H1 (cell line): ENCODE data around the gene BBLN. TPM values are rescaled to one million over a fixed set of nuclear protein-coding genes. Genes with fewer than 3 reads are reported as not detected.

Experiments
- ATF2 ChIP-seq: IDR thresholded peaks from 2 replicates; pipeline ENCODE4 v1.6.1; 2012; ENCODE audit warnings: low read length, inconsistent platforms
- BRCA1 ChIP-seq: IDR thresholded peaks from 2 replicates; pipeline ENCODE4 v1.6.1; 2012; ENCODE audit warnings: low read depth, low read length, improper control_type of control experiment
- CHD2 ChIP-seq: IDR thresholded peaks from 2 replicates; pipeline ENCODE4 v1.6.1; 2012; ENCODE audit warnings: low read length, improper control_type of control experiment
- EP300 ChIP-seq, 2 experiments: IDR thresholded peaks; 1 replicate in 1 of 2; 2 replicates in 1 of 2; pipeline ENCODE4 v1.6.1; 2011 to 2012; ENCODE audit warnings: low read depth in 2 of 2, low read length in 2 of 2, mild to moderate bottlenecking in 2 of 2, borderline replicate concordance in 1 of 2, inconsistent platforms in 1 of 2, moderate library complexity in 1 of 2
- HDAC6 ChIP-seq: IDR thresholded peaks from one replicate; pipeline ENCODE4 v1.7.1; 2012; ENCODE audit warnings: low read depth, mild to moderate bottlenecking, inconsistent platforms, low read length, moderate library complexity
- JUN ChIP-seq: IDR thresholded peaks from 2 replicates; pipeline ENCODE4 v1.6.1; 2011; ENCODE audit warnings: low read depth, mild to moderate bottlenecking, improper control_type of control experiment, low read length
- KDM1A ChIP-seq: fragments of 200-600, 300-600 bp; sonication (generic); IDR thresholded peaks from 2 replicates; pipeline ENCODE4 v1.7.1; 2016; ENCODE audit warnings: mild to moderate bottlenecking, low read length, borderline replicate concordance
- NANOG ChIP-seq: IDR thresholded peaks from 2 replicates; pipeline ENCODE4 v1.6.1; 2011; ENCODE audit warnings: low read length, low read depth, mild to moderate bottlenecking, inconsistent platforms; ENCODE audit not compliant: insufficient read depth, poor library complexity, severe bottlenecking
- NRF1 ChIP-seq: IDR thresholded peaks from 2 replicates; pipeline ENCODE4 v1.6.1; 2011; ENCODE audit warnings: mild to moderate bottlenecking, low read depth, low read length, improper control_type of control experiment
- RFX5 ChIP-seq: IDR thresholded peaks from 2 replicates; pipeline ENCODE4 v1.6.1; 2011; ENCODE audit warnings: low read depth, low read length, improper control_type of control experiment, borderline replicate concordance
- RXRA ChIP-seq: IDR thresholded peaks from 2 replicates; pipeline ENCODE4 v1.6.1; 2011; ENCODE audit warnings: low read depth, mild to moderate bottlenecking, low read length, moderate library complexity; ENCODE audit not compliant: insufficient read depth
- SIN3A ChIP-seq, 2 experiments: IDR thresholded peaks in 1 of 2; conservative IDR thresholded peaks in 1 of 2; 2 replicates each; pipeline ENCODE4 v1.6.1; 2011 to 2012; ENCODE audit warnings: low read length in 2 of 2, improper control_type of control experiment in 1 of 2, low read depth in 1 of 2, mild to moderate bottlenecking in 1 of 2
- SP1 ChIP-seq: IDR thresholded peaks from 2 replicates; pipeline ENCODE4 v1.6.1; 2011; ENCODE audit warnings: low read depth, low read length
- TBP ChIP-seq: IDR thresholded peaks from 2 replicates; pipeline ENCODE4 v1.6.1; 2011; ENCODE audit warnings: low read depth, low read length, improper control_type of control experiment
- polyA plus RNA-seq, 7 experiments: library from polyadenylated mRNA; depleted of rRNA in 3 of 7; stranded (reverse) in 5 of 7; unstranded in 2 of 7; fragments of >200 nt in 5 of 7; fragments of 200-250 nt in 2 of 7; gene quantifications; 1 replicate in 5 of 7; 2 replicates in 1 of 7; 4 replicates in 1 of 7; pipeline versions ENCODE4 v1.2.1 to v1.2.3, GENCODE V29; 2011 to 2013; ENCODE audit warnings: missing spikeins in 2 of 7, mixed read lengths in 2 of 7
- total RNA-seq: library from RNA; stranded (reverse); fragmentation: NEBNext Ultra II Directional; extraction: Animal tissue kit (Norgen Biotek cat#: 25700); gene quantifications from 2 replicates; pipeline ENCODE4 v1.2.1, GENCODE V29; 2021
- TF ChIP-seq, protein P1 (sequence below): IDR thresholded peaks from 2 replicates; pipeline ENCODE4 v1.6.1; 2011; ENCODE audit warnings: low read depth, mild to moderate bottlenecking, low read length; ENCODE audit not compliant: insufficient read depth
- TF ChIP-seq, protein P2 (sequence below), 3 experiments: IDR thresholded peaks; 1 replicate in 2 of 3; 2 replicates in 1 of 3; pipeline versions ENCODE4 v1.5.1 to v1.6.1; 2011; ENCODE audit warnings: low read length in 3 of 3, mild to moderate bottlenecking in 3 of 3, inconsistent platforms in 2 of 3, low read depth in 1 of 3, moderate library complexity in 1 of 3; ENCODE audit not compliant: insufficient read depth in 1 of 3; ENCODE audit errors: control extremely low read depth in 1 of 3

Gene BBLN
- total and polyA plus RNA-seq, 2 of the 8 experiments (the other 6 are each of a cell fraction or from before 2014, with no cell fraction given) = 63.1 to 164 TPM

GRCh38 chr9:128117613-128118471 is 42.2 kb upstream of the BBLN start (continued):
- TF ChIP-seq, protein P1, sequence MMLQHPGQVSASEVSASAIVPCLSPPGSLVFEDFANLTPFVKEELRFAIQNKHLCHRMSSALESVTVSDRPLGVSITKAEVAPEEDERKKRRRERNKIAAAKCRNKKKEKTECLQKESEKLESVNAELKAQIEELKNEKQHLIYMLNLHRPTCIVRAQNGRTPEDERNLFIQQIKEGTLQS = peak; percentile 80; the same call in 1 of the 2 replicates
- TF ChIP-seq KDM1A (peak; percentile 34; the same call in 1 of the 2 replicates), SIN3A (conservative IDR thresholded peaks at IDR 0.05 in 1 of 2, IDR thresholded peaks at IDR 0.05 in 1 of 2; ENCODE audit: low read depth in 1 of 2, low read length in 2 of 2) (peak; percentile 66 to 91; a peak in 2 of 4 replicates), CHD2 (peak; percentile 46; the same call in 1 of the 2 replicates), JUN (no peak), ATF2 (0 out of 2 replicates have a peak, but pooled peaks have one; percentile 34), EP300 (IDR thresholded peaks at IDR 0.05; ENCODE audit: borderline replicate concordance in 1 of 2, low read depth in 2 of 2, low read length in 2 of 2) (no peak), NRF1 (no peak), HDAC6 (no peak), RXRA (0 out of 2 replicates have a peak, but pooled peaks have one; percentile 43), TBP (0 out of 2 replicates have a peak, but pooled peaks have one; percentile 49), NANOG (peak; percentile 40), BRCA1 (peak; percentile 46; the same call in 1 of the 2 replicates), SP1 (peak; percentile 50; the same call in 1 of the 2 replicates), RFX5 (no peak)
- TF ChIP-seq, protein P2, sequence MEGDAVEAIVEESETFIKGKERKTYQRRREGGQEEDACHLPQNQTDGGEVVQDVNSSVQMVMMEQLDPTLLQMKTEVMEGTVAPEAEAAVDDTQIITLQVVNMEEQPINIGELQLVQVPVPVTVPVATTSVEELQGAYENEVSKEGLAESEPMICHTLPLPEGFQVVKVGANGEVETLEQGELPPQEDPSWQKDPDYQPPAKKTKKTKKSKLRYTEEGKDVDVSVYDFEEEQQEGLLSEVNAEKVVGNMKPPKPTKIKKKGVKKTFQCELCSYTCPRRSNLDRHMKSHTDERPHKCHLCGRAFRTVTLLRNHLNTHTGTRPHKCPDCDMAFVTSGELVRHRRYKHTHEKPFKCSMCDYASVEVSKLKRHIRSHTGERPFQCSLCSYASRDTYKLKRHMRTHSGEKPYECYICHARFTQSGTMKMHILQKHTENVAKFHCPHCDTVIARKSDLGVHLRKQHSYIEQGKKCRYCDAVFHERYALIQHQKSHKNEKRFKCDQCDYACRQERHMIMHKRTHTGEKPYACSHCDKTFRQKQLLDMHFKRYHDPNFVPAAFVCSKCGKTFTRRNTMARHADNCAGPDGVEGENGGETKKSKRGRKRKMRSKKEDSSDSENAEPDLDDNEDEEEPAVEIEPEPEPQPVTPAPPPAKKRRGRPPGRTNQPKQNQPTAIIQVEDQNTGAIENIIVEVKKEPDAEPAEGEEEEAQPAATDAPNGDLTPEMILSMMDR (IDR thresholded peaks at IDR 0.05; ENCODE audit: control extremely low read depth in 1 of 3, insufficient read depth in 1 of 3, low read depth in 1 of 3, low read length in 3 of 3) = peak in 2 of 3 experiments; percentile 100; a peak in 3 of 4 replicates
